T-helper 2 cell (primary cell): ENCODE data around the gene TIE1.

Experiments used
- DNase-seq, 5 experiments: peaks; one replicate each; pipeline versions ENCODE4 v3.0.0 to v3.0.0-alpha.2; 2012 to 2022

The TIE1 gene

GRCh38 chr1:43293896-43294760 lies 6.7 kb upstream of the TIE1 start:
- no peak for DNase-seq

DNA sequence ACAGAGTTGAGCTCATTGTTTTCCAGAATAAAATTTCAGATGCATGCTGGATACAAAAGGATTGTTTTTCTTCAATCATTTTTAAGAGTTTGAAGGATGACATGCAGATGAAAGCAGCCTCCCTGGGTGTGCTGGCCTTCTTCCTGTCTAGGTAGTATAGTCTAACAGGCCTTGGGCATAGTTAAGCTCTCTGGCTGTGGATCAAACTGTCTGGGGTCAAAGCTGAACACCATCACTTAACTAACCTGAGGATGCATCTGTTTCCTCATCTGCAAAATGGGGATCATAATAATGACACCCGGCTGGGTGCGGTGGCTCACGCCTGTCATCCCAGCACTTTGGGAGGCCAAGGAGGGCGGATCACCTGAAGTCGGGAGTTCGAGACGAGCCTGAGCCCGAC lies 6.0 kb upstream of the TIE1 start:
- no peak for DNase-seq

- DNase-seq: no peak
Observed at GRCh38 chr1:43296207-43296606, 4.6 kb upstream of the TIE1 start.

- no peak for DNase-seq
Observed at GRCh38 chr1:43298055-43298454, 2.7 kb upstream of the TIE1 start.

- no peak for DNase-seq
Observed at GRCh38 chr1:43299101-43299500, 1.7 kb upstream of the TIE1 start.

GRCh38 chr1:43302201-43302600 lies 1.4 kb downstream of the TIE1 start:
- no peak for DNase-seq

GRCh38 chr1:43302721-43303470 lies 2.1 kb downstream of the TIE1 start:
- no peak for DNase-seq

DNA sequence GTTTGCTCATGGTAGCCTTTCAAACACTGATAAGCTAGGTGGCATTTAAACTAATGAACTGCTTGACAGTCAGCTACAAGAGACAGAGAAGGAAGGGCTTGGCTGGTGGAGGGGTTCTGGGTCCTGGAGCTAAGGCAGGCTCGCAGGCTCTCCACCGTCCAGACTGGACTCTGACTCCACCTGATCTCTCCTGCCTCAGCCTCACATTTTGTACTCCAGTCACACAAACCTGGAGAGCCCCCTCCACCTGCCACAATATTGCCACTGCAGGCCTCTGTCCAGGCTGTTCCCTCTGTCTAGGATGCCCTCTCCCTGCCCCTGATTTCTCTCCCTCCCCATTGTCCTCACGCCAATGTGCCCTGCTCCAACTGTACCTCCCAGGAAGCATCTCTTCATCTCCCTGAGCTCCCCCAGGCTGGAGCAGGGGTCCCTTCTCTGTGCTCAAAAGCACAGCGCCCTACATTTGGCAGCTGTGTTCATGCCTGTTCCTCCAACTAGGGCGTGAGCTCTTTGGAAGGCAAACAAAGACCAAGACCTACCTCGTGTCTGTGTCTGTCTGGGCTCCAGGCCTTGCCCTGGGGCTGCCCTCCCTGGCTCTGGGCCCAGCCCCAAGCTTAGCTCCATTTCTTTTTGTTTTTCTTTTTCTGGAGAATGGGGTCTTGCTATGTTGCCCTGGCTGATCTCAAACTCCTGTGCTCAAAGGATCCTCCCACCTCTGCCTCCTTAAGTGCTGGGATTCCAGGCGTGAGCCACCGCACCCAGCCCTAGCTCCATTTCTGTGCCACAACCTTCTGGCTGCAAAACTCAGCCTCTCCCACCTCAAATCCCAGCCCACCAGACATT lies 2.9 kb downstream of the TIE1 start:
- no peak for DNase-seq

DNA sequence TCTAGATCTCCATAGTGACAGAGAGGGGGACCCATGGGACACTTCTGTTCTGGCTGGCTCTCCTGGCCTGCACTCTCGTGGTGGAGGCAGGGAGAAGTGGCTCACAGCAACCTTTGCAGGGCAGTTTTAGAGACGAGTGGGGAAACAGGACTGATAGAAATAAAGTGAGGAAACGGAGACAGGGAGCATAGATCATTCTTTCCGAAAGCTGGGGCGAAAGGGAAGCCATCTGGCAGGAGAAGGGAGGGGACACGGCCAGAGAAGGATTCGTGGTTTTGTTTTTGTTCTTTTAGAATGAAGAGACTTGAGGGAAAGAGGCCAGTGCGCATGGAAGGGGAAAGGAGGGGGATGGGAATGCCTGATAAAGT lies 3.5 kb downstream of the TIE1 start:
- no peak for DNase-seq

DNA sequence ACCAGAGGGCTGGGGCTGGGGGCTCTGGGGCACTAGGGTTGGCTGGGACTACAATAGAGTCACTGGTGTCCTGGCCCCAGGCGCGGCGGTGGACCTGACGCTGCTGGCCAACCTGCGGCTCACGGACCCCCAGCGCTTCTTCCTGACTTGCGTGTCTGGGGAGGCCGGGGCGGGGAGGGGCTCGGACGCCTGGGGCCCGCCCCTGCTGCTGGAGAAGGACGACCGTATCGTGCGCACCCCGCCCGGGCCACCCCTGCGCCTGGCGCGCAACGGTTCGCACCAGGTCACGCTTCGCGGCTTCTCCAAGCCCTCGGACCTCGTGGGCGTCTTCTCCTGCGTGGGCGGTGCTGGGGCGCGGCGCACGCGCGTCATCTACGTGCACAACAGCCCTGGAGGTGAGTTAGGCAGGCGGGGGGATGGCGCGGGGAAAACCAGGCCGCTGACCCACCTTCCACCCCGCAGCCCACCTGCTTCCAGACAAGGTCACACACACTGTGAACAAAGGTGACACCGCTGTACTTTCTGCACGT lies 4.1 kb downstream of the TIE1 start:
- DNase-seq: no peak

- no peak for DNase-seq
Observed at GRCh38 chr1:43305461-43305860, 4.7 kb downstream of the TIE1 start.

- DNase-seq: no peak
Observed at GRCh38 chr1:43305926-43306687, 5.3 kb downstream of the TIE1 start.

- DNase-seq: no peak
Observed at GRCh38 chr1:43306688-43307457, 6.1 kb downstream of the TIE1 start.

DNA sequence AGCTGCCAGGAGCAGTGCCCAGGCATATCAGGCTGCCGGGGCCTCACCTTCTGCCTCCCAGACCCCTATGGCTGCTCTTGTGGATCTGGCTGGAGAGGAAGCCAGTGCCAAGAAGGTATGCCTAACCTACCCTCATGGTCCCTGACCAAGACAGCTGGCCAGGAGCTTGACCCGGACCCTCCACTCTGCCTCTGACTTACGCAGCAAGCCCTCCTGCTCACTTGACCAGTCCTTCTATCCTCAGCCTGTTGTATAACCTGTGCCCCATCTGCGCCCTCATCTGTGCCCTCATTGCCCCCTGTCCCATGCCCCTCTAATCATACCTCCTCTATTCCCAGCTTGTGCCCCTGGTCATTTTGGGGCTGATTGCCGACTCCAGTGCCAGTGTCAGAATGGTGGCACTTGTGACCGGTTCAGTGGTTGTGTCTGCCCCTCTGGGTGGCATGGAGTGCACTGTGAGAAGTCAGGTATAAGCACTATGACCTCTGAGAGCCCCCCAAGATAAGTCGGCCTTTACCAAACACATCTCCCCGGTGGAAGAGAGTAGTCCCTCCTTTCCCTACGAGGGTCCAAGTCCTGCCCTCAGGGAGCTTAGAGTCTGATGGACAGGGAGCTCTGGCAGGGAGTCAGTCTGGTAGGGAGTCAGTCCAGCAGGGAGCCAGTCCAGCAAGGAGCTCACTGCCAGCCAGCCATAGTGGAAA lies 6.8 kb downstream of the TIE1 start:
- no peak for DNase-seq

DNA sequence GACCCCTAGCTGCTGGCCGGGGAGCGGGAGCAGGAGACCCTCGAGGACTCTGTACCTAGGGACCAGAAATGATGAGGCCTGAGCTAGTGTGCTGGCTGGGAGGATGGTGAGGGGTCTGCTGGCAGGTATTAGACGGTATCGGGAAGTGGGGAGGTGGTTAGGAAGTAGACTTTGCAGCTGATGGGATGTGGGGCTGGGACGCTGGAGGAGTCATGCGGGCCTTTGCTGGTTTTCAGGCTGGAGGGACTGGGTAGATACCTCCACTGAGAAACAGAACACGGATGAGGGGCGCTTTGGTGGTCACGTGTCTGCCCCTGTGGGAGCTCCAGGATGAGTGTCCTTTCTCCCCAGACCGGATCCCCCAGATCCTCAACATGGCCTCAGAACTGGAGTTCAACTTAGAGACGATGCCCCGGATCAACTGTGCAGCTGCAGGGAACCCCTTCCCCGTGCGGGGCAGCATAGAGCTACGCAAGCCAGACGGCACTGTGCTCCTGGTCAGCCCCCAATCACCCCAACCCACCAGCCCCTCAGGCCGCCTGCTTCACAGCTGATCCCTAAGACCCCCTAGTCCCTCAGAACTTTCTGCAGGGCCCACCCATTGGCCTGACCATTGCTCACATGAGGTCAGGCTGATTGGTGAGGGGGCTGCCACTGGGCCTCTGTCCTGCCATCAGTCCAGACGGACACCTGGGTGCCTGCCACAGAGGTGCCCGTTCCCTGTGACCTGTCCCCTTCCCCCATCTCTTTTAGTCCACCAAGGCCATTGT lies 8.0 kb downstream of the TIE1 start:
- DNase-seq: no peak

DNA sequence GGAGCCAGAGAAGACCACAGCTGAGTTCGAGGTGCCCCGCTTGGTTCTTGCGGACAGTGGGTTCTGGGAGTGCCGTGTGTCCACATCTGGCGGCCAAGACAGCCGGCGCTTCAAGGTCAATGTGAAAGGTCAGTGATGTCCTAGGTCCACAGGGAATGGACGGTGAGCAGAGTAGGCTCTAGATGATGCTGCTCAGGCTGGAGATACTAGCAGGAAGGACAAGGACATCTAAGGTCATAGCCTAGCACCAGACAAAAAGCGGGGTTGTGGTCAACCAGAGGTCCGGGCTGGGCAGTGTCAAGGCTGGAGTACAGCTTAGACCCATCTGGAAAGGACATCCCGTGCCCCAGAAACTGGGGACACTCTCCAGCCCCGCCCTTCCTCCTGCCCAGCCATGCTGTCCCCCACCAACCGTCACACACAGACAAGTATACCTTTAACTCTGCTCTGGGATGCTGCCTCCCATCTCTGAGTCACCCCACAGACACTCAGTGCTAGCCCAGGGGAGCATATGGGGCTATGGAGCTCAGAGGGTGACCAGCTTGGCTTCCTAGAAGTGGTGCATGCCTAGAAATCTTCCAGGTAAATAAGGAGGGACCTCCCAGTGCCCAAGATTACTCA lies 8.7 kb downstream of the TIE1 start:
- no peak for DNase-seq

GRCh38 chr1:43311521-43311920 lies 10.7 kb downstream of the TIE1 start:
- no peak for DNase-seq

DNA sequence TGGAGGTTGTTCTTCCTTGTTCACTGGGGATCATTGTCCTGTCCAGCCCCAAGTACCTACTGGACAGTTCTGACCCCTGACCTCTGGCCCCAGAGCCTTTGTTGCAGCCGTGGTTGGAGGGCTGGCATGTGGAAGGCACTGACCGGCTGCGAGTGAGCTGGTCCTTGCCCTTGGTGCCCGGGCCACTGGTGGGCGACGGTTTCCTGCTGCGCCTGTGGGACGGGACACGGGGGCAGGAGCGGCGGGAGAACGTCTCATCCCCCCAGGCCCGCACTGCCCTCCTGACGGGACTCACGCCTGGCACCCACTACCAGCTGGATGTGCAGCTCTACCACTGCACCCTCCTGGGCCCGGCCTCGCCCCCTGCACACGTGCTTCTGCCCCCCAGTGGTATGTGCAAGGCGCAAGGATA lies 11.4 kb downstream of the TIE1 start:
- no peak for DNase-seq
